H9 (cell line): ENCODE results near the gene PRR20G. TPM values are rescaled to one million over a fixed set of nuclear protein-coding genes. Genes with fewer than 3 reads are reported as not detected.

Source experiments
- DNase-seq: peaks from one replicate; pipeline ENCODE4 v3.0.0-alpha.2; 2017
- H2AFZ ChIP-seq: one replicate; pipeline ENCODE4 v1.6.1; 2013; ENCODE audit warnings: mild to moderate bottlenecking, low read length, control low read depth, moderate library complexity
- H2AK5ac ChIP-seq: 2 replicates; pipeline ENCODE4 v1.6.1; 2013; ENCODE audit warnings: low read length, control low read depth, mixed read lengths; ENCODE audit not compliant: insufficient read length
- H2BK120ac ChIP-seq: one replicate; pipeline ENCODE4 v1.6.1; 2013; ENCODE audit warnings: low read depth, mild to moderate bottlenecking, low read length, control low read depth, inconsistent platforms; ENCODE audit not compliant: poor library complexity, severe bottlenecking
- H2BK12ac ChIP-seq: 2 replicates; pipeline ENCODE4 v1.6.1; 2013; ENCODE audit warnings: low read length, control low read depth, mixed read lengths, low read depth; ENCODE audit not compliant: insufficient read length
- H2BK15ac ChIP-seq: 2 replicates; pipeline ENCODE4 v1.6.1; 2013; ENCODE audit warnings: low read depth, low read length, control low read depth
- H2BK20ac ChIP-seq: one replicate; pipeline ENCODE4 v1.6.1; 2013; ENCODE audit warnings: low read depth, mild to moderate bottlenecking, low read length, control low read depth, inconsistent platforms; ENCODE audit not compliant: poor library complexity, severe bottlenecking
- H2BK5ac ChIP-seq: 2 replicates; pipeline ENCODE4 v1.6.1; 2013; ENCODE audit warnings: low read length, control low read depth, mixed read lengths; ENCODE audit not compliant: insufficient read length
- H3K14ac ChIP-seq: 2 replicates; pipeline ENCODE4 v1.6.1; 2013; ENCODE audit warnings: low read length, control low read depth; ENCODE audit not compliant: insufficient read depth
- H3K18ac ChIP-seq: 2 replicates; pipeline ENCODE4 v1.6.1; 2013; ENCODE audit warnings: low read depth, mild to moderate bottlenecking, mixed read lengths, low read length, control low read depth; ENCODE audit not compliant: insufficient read length
- H3K23ac ChIP-seq: 2 replicates; pipeline ENCODE4 v1.6.1; 2013; ENCODE audit warnings: low read length, control low read depth, mixed read lengths, low read depth; ENCODE audit not compliant: insufficient read length
- H3K23me2 ChIP-seq: 2 replicates; pipeline ENCODE4 v1.6.1; 2013; ENCODE audit warnings: low read depth, mild to moderate bottlenecking, mixed read lengths, low read length, control low read depth; ENCODE audit not compliant: insufficient read length, poor library complexity, severe bottlenecking
- H3K27ac ChIP-seq: 2 replicates; pipeline ENCODE4 v1.5.1; 2013; ENCODE audit warnings: low read length, control low read depth, mixed read lengths, low read depth; ENCODE audit not compliant: insufficient read length
- H3K27me3 ChIP-seq: 2 replicates; pipeline ENCODE4 v1.6.1; 2013; ENCODE audit warnings: low read length, control low read depth, inconsistent platforms; ENCODE audit not compliant: insufficient read depth
- H3K4ac ChIP-seq: 2 replicates; pipeline ENCODE4 v1.6.1; 2013; ENCODE audit warnings: low read depth, mild to moderate bottlenecking, control low read depth, inconsistent platforms, low read length, moderate library complexity
- H3K4me1 ChIP-seq: 2 replicates; pipeline ENCODE4 v1.6.1; 2013; ENCODE audit warnings: low read length, control low read depth, inconsistent platforms; ENCODE audit not compliant: insufficient read depth
- H3K4me2 ChIP-seq: 2 replicates; pipeline ENCODE4 v1.6.1; 2013; ENCODE audit warnings: low read length, control low read depth, mixed read lengths; ENCODE audit not compliant: insufficient read length, insufficient read depth
- H3K56ac ChIP-seq: 2 replicates; pipeline ENCODE4 v1.6.1; 2013; ENCODE audit warnings: low read depth, mild to moderate bottlenecking, mixed read lengths, low read length, control low read depth; ENCODE audit not compliant: insufficient read length
- H3K79me1 ChIP-seq: 2 replicates; pipeline ENCODE4 v1.6.1; 2013; ENCODE audit warnings: low read depth, mild to moderate bottlenecking, moderate library complexity, low read length, control low read depth, inconsistent platforms; ENCODE audit not compliant: insufficient read depth, poor library complexity, severe bottlenecking
- H3K79me2 ChIP-seq: 2 replicates; pipeline ENCODE4 v1.6.1; 2013; ENCODE audit warnings: low read length, control low read depth, inconsistent platforms; ENCODE audit not compliant: insufficient read depth
- H3K9ac ChIP-seq: 2 replicates; pipeline ENCODE4 v1.6.1; 2013; ENCODE audit warnings: low read length, control low read depth, mixed read lengths; ENCODE audit not compliant: insufficient read length; ENCODE audit errors: extremely low read depth
- H3K9me3 ChIP-seq: one replicate; pipeline ENCODE4 v1.6.1; 2013; ENCODE audit warnings: low read depth, low read length, inconsistent platforms; ENCODE audit not compliant: control insufficient read depth
- H3T11ph ChIP-seq: one replicate; pipeline ENCODE4 v1.6.1; 2013; ENCODE audit warnings: mild to moderate bottlenecking, low read length, control low read depth, inconsistent platforms
- H4K20me1 ChIP-seq: one replicate; pipeline ENCODE4 v1.6.1; 2013; ENCODE audit not compliant: control insufficient read depth, insufficient read length, insufficient read depth
- H4K5ac ChIP-seq: 2 replicates; pipeline ENCODE4 v1.6.1; 2013; ENCODE audit warnings: low read depth, mild to moderate bottlenecking, mixed read lengths, low read length, control low read depth; ENCODE audit not compliant: insufficient read length
- H4K8ac ChIP-seq: replicated peaks from 2 replicates; pipeline ENCODE4 v1.6.1; 2013; ENCODE audit warnings: low read length, control low read depth, mixed read lengths, low read depth; ENCODE audit not compliant: insufficient read length
- H4K91ac ChIP-seq: 2 replicates; pipeline ENCODE4 v1.6.1; 2013; ENCODE audit warnings: low read depth, mild to moderate bottlenecking, moderate library complexity, mixed read lengths, low read length, control low read depth; ENCODE audit not compliant: insufficient read length
- H3K27ac Mint-ChIP-seq, 3 experiments: 2 replicates in 2 of 3; 3 replicates in 1 of 3; pipeline ENCODE4 v1.8.0; 2020 to 2021; ENCODE audit warnings: mixed read lengths in 3 of 3, mild to moderate bottlenecking in 1 of 3, moderate library complexity in 1 of 3
- H3K27me3 Mint-ChIP-seq: 2 replicates; pipeline ENCODE4 v1.8.0; 2021; ENCODE audit warnings: low read depth, mild to moderate bottlenecking, moderate library complexity, mixed read lengths
- H3K36me3 Mint-ChIP-seq, 3 experiments: 2 replicates in 2 of 3; 3 replicates in 1 of 3; pipeline ENCODE4 v1.8.0; 2020 to 2021; ENCODE audit warnings: low read depth in 3 of 3, mixed read lengths in 3 of 3; ENCODE audit not compliant: insufficient read depth in 1 of 3
- H3K4me1 Mint-ChIP-seq, 2 experiments: 2 replicates each; pipeline ENCODE4 v1.8.0; 2020; ENCODE audit warnings: mixed read lengths in 2 of 2
- H3K4me3 Mint-ChIP-seq, 2 experiments: 2 replicates in 1 of 2; 3 replicates in 1 of 2; pipeline ENCODE4 v1.8.0; 2020 to 2021; ENCODE audit warnings: mild to moderate bottlenecking in 2 of 2, mixed read lengths in 2 of 2, moderate library complexity in 1 of 2
- H3K9me3 Mint-ChIP-seq, 2 experiments: 2 replicates in 1 of 2; 3 replicates in 1 of 2; pipeline ENCODE4 v1.8.0; 2020; ENCODE audit warnings: mild to moderate bottlenecking in 2 of 2, mixed read lengths in 2 of 2, moderate library complexity in 1 of 2
- CTCF ChIP-seq: fragments of 200-600 bp; sonication (generic); conservative IDR thresholded peaks from 3 replicates; pipeline ENCODE4 v1.8.0; 2021; ENCODE audit warnings: antibody characterized with exemption, mild to moderate bottlenecking
- WGBS: extraction: QIAGEN DNeasy Blood & Tissue Kit; methylation state at CpG from one replicate; pipeline ENCODE4 v1.1.7; 2013; ENCODE audit warnings: missing lambda C conversion rate, low lambda C conversion rate, mixed read lengths; ENCODE audit not compliant: insufficient read length; ENCODE audit errors: extremely low coverage; 5-methylcytosine and 5-hydroxymethylcytosine counted together
- total RNA-seq: library from RNA; stranded (reverse); gene quantifications from 2 replicates; pipeline ENCODE4 v1.2.1, GENCODE V29; 2021

PRR20G gene
- total RNA-seq, 1 experiment from 2014 or later = 0.35 TPM

- H3K9me3 ChIP-seq = peaks cover 5% of the 10 kb centered on the region
- no peak overlapping the region for H3K56ac ChIP-seq
- peaks cover 8 to 18% of the 10 kb centered on the region in 2 experiments; a peak in 4 of 5 replicates for H3K9me3 Mint-ChIP-seq
- no peak overlapping the region for H3K14ac ChIP-seq
- no peak overlapping the region for H3K23ac ChIP-seq
- no peak overlapping the region for H3K4me3 Mint-ChIP-seq
- H4K8ac ChIP-seq = no peak overlapping the region
- TF ChIP-seq CTCF = no peak
- H3K4ac ChIP-seq = no peak overlapping the region
- H3T11ph ChIP-seq = no peak overlapping the region
- H2BK15ac ChIP-seq = no peak overlapping the region
- no peak overlapping the region for H3K27ac ChIP-seq
- no CpG with 5 or more reads among the region's 5 CpGs for WGBS
- peaks cover 0 to 2% (median 0%) of the 10 kb centered on the region in 3 experiments; a peak in 3 of 7 replicates for H3K36me3 Mint-ChIP-seq
- H3K4me1 ChIP-seq = no peaks in the 10 kb centered on the region
- no peaks in the 10 kb centered on the region for H3K27me3 ChIP-seq
- H2AK5ac ChIP-seq = no peak overlapping the region
- no peak overlapping the region for H2BK12ac ChIP-seq
- no peaks in the 10 kb centered on the region for H3K79me2 ChIP-seq
- no peak for DNase-seq
- no peak overlapping the region for H3K27ac Mint-ChIP-seq
- H3K4me2 ChIP-seq = no peak overlapping the region
- H2AFZ ChIP-seq = no peak overlapping the region
- no peaks in the 10 kb centered on the region for H4K20me1 ChIP-seq
- H4K5ac ChIP-seq = no peak overlapping the region
- H2BK5ac ChIP-seq = no peak overlapping the region
- no peak overlapping the region for H2BK20ac ChIP-seq
- no peak overlapping the region for H3K9ac ChIP-seq
- no peak overlapping the region for H4K91ac ChIP-seq
- H3K23me2 ChIP-seq = peaks cover 2% of the 10 kb centered on the region
- H3K27me3 Mint-ChIP-seq = peaks cover 16% of the 10 kb centered on the region
- no peak overlapping the region for H2BK120ac ChIP-seq
- no peak overlapping the region for H3K18ac ChIP-seq
- H3K4me1 Mint-ChIP-seq = no peaks in the 10 kb centered on the region
- H3K79me1 ChIP-seq = no peaks in the 10 kb centered on the region
Measured at GRCh38 chr3:127257351-127257750, 30.5 kb downstream of the PRR20G start.
